WTC11 (cell line): Measurements from ENCODE around the gene GAS5. TPM values are rescaled to one million over a fixed set of nuclear protein-coding genes. Genes with fewer than 3 reads are reported as not detected.

Experiments used
- E2F4 ChIP-seq: sonication (generic); formaldehyde crosslinking; IDR thresholded peaks from 2 replicates; pipeline ENCODE4 v1.8.1; 2022; ENCODE audit warnings: low read depth, mild to moderate bottlenecking, moderate library complexity, missing genetic modification reagents, borderline replicate concordance
- E2F5 ChIP-seq: sonication (generic); formaldehyde crosslinking; IDR thresholded peaks from 2 replicates; pipeline ENCODE4 v1.8.1; 2022; ENCODE audit warnings: mild to moderate bottlenecking, moderate library complexity, missing genetic modification reagents
- ESRRA ChIP-seq: sonication (generic); formaldehyde crosslinking; IDR thresholded peaks from 2 replicates; pipeline ENCODE4 v1.8.1; 2022; ENCODE audit warnings: mild to moderate bottlenecking, missing genetic modification reagents, borderline replicate concordance
- FOXP1 ChIP-seq: sonication (generic); formaldehyde crosslinking; IDR thresholded peaks from 2 replicates; pipeline ENCODE4 v1.8.0; 2022; ENCODE audit warnings: missing genetic modification reagents, mild to moderate bottlenecking, moderate library complexity, borderline replicate concordance
- NFATC4 ChIP-seq: fragments of 250-450 bp; sonication (Bioruptor Pico); IDR thresholded peaks from 2 replicates; pipeline ENCODE4 v1.9.0; 2021; ENCODE audit warnings: mild to moderate bottlenecking
- NFYB ChIP-seq: sonication (generic); formaldehyde crosslinking; conservative IDR thresholded peaks from 2 replicates; pipeline ENCODE4 v1.8.0; 2022; ENCODE audit warnings: low read depth, missing genetic modification reagents
- NR2C2 ChIP-seq: sonication (generic); formaldehyde crosslinking; IDR thresholded peaks from 2 replicates; pipeline ENCODE4 v1.8.0; 2022; ENCODE audit warnings: mild to moderate bottlenecking, missing genetic modification reagents
- PRDM15 ChIP-seq: sonication (generic); formaldehyde crosslinking; IDR thresholded peaks from 2 replicates; pipeline ENCODE4 v1.8.0; 2022; ENCODE audit warnings: missing genetic modification reagents
- PREB ChIP-seq: sonication (generic); formaldehyde crosslinking; IDR thresholded peaks from 2 replicates; pipeline ENCODE4 v1.8.1; 2022; ENCODE audit warnings: mild to moderate bottlenecking, missing genetic modification reagents, moderate library complexity, borderline replicate concordance
- TEAD1 ChIP-seq: sonication (generic); formaldehyde crosslinking; IDR thresholded peaks from 2 replicates; pipeline ENCODE4 v1.8.0; 2022; ENCODE audit warnings: mild to moderate bottlenecking, missing genetic modification reagents
- ZBTB21 ChIP-seq: sonication (generic); formaldehyde crosslinking; IDR thresholded peaks from 2 replicates; pipeline ENCODE4 v1.8.1; 2023; ENCODE audit warnings: mild to moderate bottlenecking, missing genetic modification reagents, borderline replicate concordance
- ZNF138 ChIP-seq: sonication (generic); formaldehyde crosslinking; conservative IDR thresholded peaks from 2 replicates; pipeline ENCODE4 v1.8.1; 2022; ENCODE audit warnings: mild to moderate bottlenecking, moderate library complexity, missing genetic modification reagents
- ZNF396 ChIP-seq: fragments of 250-450 bp; sonication (Bioruptor Pico); IDR thresholded peaks from 2 replicates; pipeline ENCODE4 v1.8.0; 2021; ENCODE audit warnings: mild to moderate bottlenecking, moderate library complexity, borderline replicate concordance
- ZNF671 ChIP-seq: fragments of 250-450 bp; sonication (Bioruptor Pico); IDR thresholded peaks from 2 replicates; pipeline ENCODE4 v1.8.0; 2021; ENCODE audit warnings: mild to moderate bottlenecking
- total RNA-seq: library from RNA; stranded (reverse); gene quantifications from 3 replicates; pipeline ENCODE4 v1.2.3, GENCODE V29; 2021
- TF ChIP-seq, protein P1 (sequence below): sonication (generic); formaldehyde crosslinking; IDR thresholded peaks from 2 replicates; pipeline ENCODE4 v1.8.0; 2022; ENCODE audit warnings: mild to moderate bottlenecking, missing genetic modification reagents
- TF ChIP-seq, protein P2 (sequence below): fragments of 250-450 bp; sonication (Bioruptor Pico); IDR thresholded peaks from 2 replicates; pipeline ENCODE4 v1.9.0; 2021; ENCODE audit warnings: mild to moderate bottlenecking
- TF ChIP-seq, protein P3 (sequence below): sonication (generic); formaldehyde crosslinking; IDR thresholded peaks from 2 replicates; pipeline ENCODE4 v1.8.1; 2023; ENCODE audit warnings: mild to moderate bottlenecking, missing genetic modification reagents, borderline replicate concordance
- TF ChIP-seq, protein P4 (sequence below): sonication (generic); formaldehyde crosslinking; IDR thresholded peaks from 2 replicates; pipeline ENCODE4 v1.8.1; 2022; ENCODE audit warnings: missing genetic modification reagents, borderline replicate concordance
- TF ChIP-seq, protein P5 (sequence below): fragments of 250-450 bp; sonication (Bioruptor Pico); IDR thresholded peaks from 2 replicates; pipeline ENCODE4 v1.8.0; 2021; ENCODE audit warnings: mild to moderate bottlenecking

Gene GAS5
- total RNA-seq, 1 experiment from 2014 or later = 818 TPM

DNA sequence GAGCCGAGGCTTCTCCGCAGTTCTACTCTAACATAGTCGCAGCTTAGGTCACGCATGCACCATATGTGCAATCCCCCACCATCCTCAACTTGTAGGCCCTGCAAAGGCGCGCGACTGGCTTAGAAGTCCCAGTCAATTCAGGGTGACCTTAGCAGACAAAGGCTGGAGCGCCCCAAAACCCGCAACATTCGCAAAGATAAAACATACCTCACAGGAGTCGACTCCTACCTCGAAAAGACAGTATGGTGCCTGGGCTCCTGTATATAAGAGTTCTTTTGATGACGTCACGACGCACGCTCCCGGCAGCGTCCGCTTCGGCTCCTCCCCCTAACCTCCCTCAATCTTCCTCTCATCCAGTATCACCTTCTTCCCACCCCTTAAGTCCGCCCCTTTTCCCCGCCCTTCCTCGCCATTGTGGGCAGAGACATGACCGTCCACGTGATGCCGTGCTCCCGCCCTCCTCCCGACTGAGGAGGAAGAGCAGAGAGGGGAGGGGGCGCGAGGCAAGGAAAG is at the start of gene GAS5 (continued):
- TF ChIP-seq PREB (CRISPR knock-in tag) = no peak
- TF ChIP-seq, protein P1, sequence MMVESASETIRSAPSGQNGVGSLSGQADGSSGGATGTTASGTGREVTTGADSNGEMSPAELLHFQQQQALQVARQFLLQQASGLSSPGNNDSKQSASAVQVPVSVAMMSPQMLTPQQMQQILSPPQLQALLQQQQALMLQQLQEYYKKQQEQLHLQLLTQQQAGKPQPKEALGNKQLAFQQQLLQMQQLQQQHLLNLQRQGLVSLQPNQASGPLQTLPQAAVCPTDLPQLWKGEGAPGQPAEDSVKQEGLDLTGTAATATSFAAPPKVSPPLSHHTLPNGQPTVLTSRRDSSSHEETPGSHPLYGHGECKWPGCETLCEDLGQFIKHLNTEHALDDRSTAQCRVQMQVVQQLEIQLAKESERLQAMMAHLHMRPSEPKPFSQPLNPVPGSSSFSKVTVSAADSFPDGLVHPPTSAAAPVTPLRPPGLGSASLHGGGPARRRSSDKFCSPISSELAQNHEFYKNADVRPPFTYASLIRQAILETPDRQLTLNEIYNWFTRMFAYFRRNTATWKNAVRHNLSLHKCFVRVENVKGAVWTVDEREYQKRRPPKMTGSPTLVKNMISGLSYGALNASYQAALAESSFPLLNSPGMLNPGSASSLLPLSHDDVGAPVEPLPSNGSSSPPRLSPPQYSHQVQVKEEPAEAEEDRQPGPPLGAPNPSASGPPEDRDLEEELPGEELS (CRISPR knock-in tag) = no peak
- TF ChIP-seq ESRRA (CRISPR knock-in tag) = no peak
- TF ChIP-seq, protein P2, sequence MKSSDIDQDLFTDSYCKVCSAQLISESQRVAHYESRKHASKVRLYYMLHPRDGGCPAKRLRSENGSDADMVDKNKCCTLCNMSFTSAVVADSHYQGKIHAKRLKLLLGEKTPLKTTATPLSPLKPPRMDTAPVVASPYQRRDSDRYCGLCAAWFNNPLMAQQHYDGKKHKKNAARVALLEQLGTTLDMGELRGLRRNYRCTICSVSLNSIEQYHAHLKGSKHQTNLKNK = 0 out of 2 replicates have a peak, but pooled peaks have one; percentile 11
- TF ChIP-seq FOXP1 = no peak
- no peak for TF ChIP-seq NFYB (CRISPR knock-in tag)
- no peak for TF ChIP-seq ZBTB21 (CRISPR knock-in tag)
- TF ChIP-seq, protein P3, sequence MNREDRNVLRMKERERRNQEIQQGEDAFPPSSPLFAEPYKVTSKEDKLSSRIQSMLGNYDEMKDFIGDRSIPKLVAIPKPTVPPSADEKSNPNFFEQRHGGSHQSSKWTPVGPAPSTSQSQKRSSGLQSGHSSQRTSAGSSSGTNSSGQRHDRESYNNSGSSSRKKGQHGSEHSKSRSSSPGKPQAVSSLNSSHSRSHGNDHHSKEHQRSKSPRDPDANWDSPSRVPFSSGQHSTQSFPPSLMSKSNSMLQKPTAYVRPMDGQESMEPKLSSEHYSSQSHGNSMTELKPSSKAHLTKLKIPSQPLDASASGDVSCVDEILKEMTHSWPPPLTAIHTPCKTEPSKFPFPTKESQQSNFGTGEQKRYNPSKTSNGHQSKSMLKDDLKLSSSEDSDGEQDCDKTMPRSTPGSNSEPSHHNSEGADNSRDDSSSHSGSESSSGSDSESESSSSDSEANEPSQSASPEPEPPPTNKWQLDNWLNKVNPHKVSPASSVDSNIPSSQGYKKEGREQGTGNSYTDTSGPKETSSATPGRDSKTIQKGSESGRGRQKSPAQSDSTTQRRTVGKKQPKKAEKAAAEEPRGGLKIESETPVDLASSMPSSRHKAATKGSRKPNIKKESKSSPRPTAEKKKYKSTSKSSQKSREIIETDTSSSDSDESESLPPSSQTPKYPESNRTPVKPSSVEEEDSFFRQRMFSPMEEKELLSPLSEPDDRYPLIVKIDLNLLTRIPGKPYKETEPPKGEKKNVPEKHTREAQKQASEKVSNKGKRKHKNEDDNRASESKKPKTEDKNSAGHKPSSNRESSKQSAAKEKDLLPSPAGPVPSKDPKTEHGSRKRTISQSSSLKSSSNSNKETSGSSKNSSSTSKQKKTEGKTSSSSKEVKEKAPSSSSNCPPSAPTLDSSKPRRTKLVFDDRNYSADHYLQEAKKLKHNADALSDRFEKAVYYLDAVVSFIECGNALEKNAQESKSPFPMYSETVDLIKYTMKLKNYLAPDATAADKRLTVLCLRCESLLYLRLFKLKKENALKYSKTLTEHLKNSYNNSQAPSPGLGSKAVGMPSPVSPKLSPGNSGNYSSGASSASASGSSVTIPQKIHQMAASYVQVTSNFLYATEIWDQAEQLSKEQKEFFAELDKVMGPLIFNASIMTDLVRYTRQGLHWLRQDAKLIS (CRISPR knock-in tag) = peak; percentile 94; the same call in 1 of the 2 replicates
- TF ChIP-seq PRDM15 = no peak
- peak; percentile 55; the same call in 1 of the 2 replicates for TF ChIP-seq NFATC4 (CRISPR knock-in tag)
- no peak for TF ChIP-seq E2F4 (CRISPR knock-in tag)
- TF ChIP-seq TEAD1 (CRISPR knock-in tag) = peak; percentile 18; the same call in 1 of the 2 replicates
- no peak for TF ChIP-seq ZNF396 (CRISPR knock-in tag)
- TF ChIP-seq E2F5 (CRISPR knock-in tag) = no peak; the same call in 1 of the 2 replicates
- TF ChIP-seq NR2C2 (CRISPR knock-in tag) = no peak
- TF ChIP-seq ZNF671 (CRISPR knock-in tag) = peak; percentile 72; the same call in 1 of the 2 replicates
- no peak for TF ChIP-seq ZNF138 (CRISPR knock-in tag)
- TF ChIP-seq, protein P4, sequence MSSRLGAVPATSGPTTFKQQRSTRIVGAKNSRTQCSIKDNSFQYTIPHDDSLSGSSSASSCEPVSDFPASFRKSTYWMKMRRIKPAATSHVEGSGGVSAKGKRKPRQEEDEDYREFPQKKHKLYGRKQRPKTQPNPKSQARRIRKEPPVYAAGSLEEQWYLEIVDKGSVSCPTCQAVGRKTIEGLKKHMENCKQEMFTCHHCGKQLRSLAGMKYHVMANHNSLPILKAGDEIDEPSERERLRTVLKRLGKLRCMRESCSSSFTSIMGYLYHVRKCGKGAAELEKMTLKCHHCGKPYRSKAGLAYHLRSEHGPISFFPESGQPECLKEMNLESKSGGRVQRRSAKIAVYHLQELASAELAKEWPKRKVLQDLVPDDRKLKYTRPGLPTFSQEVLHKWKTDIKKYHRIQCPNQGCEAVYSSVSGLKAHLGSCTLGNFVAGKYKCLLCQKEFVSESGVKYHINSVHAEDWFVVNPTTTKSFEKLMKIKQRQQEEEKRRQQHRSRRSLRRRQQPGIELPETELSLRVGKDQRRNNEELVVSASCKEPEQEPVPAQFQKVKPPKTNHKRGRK (CRISPR knock-in tag) = no peak
- TF ChIP-seq, protein P5, sequence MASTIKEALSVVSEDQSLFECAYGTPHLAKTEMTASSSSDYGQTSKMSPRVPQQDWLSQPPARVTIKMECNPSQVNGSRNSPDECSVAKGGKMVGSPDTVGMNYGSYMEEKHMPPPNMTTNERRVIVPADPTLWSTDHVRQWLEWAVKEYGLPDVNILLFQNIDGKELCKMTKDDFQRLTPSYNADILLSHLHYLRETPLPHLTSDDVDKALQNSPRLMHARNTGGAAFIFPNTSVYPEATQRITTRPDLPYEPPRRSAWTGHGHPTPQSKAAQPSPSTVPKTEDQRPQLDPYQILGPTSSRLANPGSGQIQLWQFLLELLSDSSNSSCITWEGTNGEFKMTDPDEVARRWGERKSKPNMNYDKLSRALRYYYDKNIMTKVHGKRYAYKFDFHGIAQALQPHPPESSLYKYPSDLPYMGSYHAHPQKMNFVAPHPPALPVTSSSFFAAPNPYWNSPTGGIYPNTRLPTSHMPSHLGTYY (CRISPR knock-in tag) = no peak; the same call in 1 of the 2 replicates
